NB4 (cell line): ENCODE measurements around the gene HAAO.

Source experiments
- CTCF ChIP-seq: IDR thresholded peaks from one replicate; pipeline ENCODE4 v1.5.1; 2012; ENCODE audit warnings: low read depth, low read length
- MAX ChIP-seq: IDR thresholded peaks from 2 replicates; pipeline ENCODE4 v1.6.1; 2011; ENCODE audit warnings: low read depth, low read length
- POLR2A ChIP-seq: IDR thresholded peaks from 2 replicates; pipeline ENCODE4 v1.6.1; 2011; ENCODE audit warnings: mild to moderate bottlenecking; ENCODE audit not compliant: insufficient read length; ENCODE audit errors: extremely low read depth

GRCh38 chr2:42806786-42807185, 14.4 kb upstream of the HAAO start:
- TF ChIP-seq MAX (no peak), CTCF (no peak), POLR2A (no peak)
